Breast epithelium (tissue), 4 donors: ENCODE data around the gene NMT2. TPM values are rescaled to one million over a fixed set of nuclear protein-coding genes. Genes with fewer than 3 reads are reported as not detected.

ENCODE experiments used
- DNase-seq, 2 donors: peaks; one replicate each; pipeline ENCODE4 v3.0.0-alpha.2; 2019; ENCODE audit warnings: low spot score in 2 of 2
- H3K27ac ChIP-seq, 2 donors: fragments of 200-600 bp; sonication (generic) in 1 of 2; one replicate each; pipeline ENCODE4 v1.5.1; 2016 to 2019; ENCODE audit warnings: mild to moderate bottlenecking in 1 of 2
- H3K27me3 ChIP-seq, 2 donors: fragments of 200-600 bp; sonication (generic) in 1 of 2; one replicate each; pipeline versions ENCODE4 v1.5.1 to v1.6.0; 2017 to 2019; ENCODE audit warnings: control low read depth in 1 of 2, mild to moderate bottlenecking in 1 of 2
- H3K36me3 ChIP-seq: fragments of 200-600 bp; one replicate; pipeline ENCODE4 v1.5.1; 2019
- H3K4me1 ChIP-seq, 2 donors: fragments of 200-600 bp; sonication (generic); one replicate each; pipeline ENCODE4 v1.5.1; 2016 to 2019; ENCODE audit warnings: control low read depth in 1 of 2
- H3K4me3 ChIP-seq, 3 donors: fragments of 200-600 bp; sonication (generic); 1 replicate in 2 of 3; 2 replicates in 1 of 3; pipeline ENCODE4 v1.5.1; 2016 to 2019; ENCODE audit warnings: mild to moderate bottlenecking in 3 of 3, moderate library complexity in 2 of 3
- H3K9me3 ChIP-seq, 2 donors: fragments of 200-600 bp; sonication (generic) in 1 of 2; one replicate each; pipeline ENCODE4 v1.5.1; 2016 to 2019; ENCODE audit warnings: control low read depth in 1 of 2
- CTCF ChIP-seq, 3 donors: fragments of 450-650 bp; IDR thresholded peaks; one replicate each; pipeline ENCODE4 v1.5.1; 2016 to 2017; ENCODE audit warnings: antibody characterized with exemption in 3 of 3, mild to moderate bottlenecking in 3 of 3, moderate library complexity in 3 of 3
- POLR2A ChIP-seq: fragments of 450-650 bp; IDR thresholded peaks from one replicate; pipeline ENCODE4 v1.6.1; 2016; ENCODE audit warnings: antibody characterized with exemption, mild to moderate bottlenecking, moderate library complexity
- POLR2AphosphoS5 ChIP-seq, 3 donors: sonication (generic); formaldehyde crosslinking; IDR thresholded peaks; one replicate each; pipeline ENCODE4 v1.6.1; 2017; ENCODE audit warnings: antibody characterized with exemption in 3 of 3
- intact Hi-C: fragments of 100-400 bp; cut with DNase I; formaldehyde crosslinking; loops from one replicate; pipeline ENCODE4 v1.15.1; 2023; ENCODE audit warnings: low total_unique reads
- total RNA-seq, 3 donors: library from RNA; depleted of rRNA; stranded (reverse); fragments of >200 nt; gene quantifications; one replicate each; pipeline ENCODE4 v1.1.0, GENCODE V29; 2016

The NMT2 gene
- total RNA-seq, 3 donors from 2014 or later: 18.4 to 48.3 (median 32.4) TPM

DNA sequence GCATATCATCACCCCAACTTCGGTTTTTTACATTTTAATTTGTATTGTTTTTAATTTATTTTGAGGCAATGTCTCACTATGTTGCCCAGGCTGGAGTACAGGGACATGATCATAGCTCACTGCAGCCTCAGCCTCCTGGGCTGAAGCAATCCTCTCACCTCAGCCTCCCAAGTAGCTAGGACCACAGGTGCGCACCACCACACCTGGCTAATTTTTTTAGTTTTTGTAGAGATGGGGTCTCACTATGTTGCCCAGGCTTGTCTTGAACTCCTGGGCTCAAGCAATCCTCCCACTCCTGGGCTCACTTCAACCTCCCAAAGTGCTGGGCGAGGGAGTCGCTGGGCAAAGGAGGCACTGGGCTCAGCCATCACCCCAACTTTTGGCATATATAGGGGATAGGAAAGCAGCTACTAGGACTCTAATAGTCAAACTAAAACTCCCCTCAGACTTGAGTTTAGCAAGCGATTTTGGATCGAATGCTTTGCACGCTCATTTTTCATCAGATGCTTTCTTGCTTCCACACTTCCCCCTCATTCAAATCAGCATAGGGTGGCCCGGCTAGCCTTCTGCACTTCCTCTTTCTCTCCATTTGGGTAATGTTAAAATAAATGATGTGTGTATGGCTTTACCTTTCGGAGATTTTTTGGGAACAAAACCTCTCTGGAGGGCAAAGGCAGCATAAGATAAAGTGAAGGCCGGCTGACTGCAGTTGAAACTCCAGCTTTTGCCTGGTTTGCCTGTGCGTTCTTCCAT, 20.8 kb upstream of the NMT2 start:
- Histone ChIP-seq H3K9me3 (no peaks in the 10 kb centered on the region), H3K36me3 (no peaks in the 10 kb centered on the region), H3K4me1 (no peaks in the 10 kb centered on the region), H3K4me3 (no peak overlapping the region), H3K27me3 (no peaks in the 10 kb centered on the region), H3K27ac (no peak overlapping the region)
- TF ChIP-seq CTCF (IDR thresholded peaks at IDR 0.05) (no peak), POLR2A (no peak)
- DNase-seq: no peak
- intact Hi-C loops: no loop called here

GRCh38 chr10:15188603-15189002, 20.1 kb upstream of the NMT2 start:
- intact Hi-C loops: no loop called here
- no peak for DNase-seq
- no peaks in the 10 kb centered on the region for H3K27me3 ChIP-seq
- H3K4me1 ChIP-seq: no peaks in the 10 kb centered on the region
- no peak for TF ChIP-seq POLR2AphosphoS5 (IDR thresholded peaks at IDR 0.05)
- no peak for TF ChIP-seq POLR2A
- TF ChIP-seq CTCF (IDR thresholded peaks at IDR 0.05): no peak
- no peaks in the 10 kb centered on the region for H3K36me3 ChIP-seq
- no peak overlapping the region for H3K4me3 ChIP-seq
- no peak overlapping the region for H3K27ac ChIP-seq
- no peaks in the 10 kb centered on the region for H3K9me3 ChIP-seq

DNA sequence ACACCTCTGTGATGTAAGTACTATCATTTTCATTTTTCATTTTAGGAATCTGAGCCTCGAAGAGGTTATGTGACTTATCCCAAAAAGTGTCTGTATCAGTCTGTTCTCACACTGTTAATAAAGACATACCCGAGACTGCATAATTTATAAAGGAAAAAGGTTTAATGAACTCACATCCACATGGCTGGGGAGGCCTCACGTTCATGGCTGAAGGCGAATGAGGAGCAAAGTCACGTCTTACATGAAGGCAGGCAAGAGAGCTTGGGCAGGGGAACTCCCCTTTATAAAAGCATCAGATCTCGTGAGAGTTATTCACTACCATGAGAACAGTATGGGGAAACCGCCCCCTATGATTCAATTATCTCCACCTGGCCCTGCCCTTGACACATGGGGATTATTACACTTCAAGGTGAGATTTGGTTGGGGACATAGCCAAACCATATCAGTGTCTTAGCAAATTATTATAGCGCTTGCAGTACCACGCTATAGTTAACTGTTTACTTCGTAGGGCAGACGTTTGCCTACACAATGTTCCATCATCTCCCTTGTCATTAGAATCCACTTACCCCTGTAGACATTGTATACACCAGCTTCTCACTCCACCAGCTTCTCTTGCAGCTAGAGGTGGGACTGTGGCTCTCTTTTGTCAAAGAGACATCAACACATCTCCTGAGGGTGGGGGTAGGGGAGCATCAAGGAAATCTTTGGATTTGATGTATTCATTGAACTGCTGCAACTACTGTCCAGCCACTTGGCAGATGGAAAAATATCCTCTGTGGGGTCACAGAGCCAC, 15.4 kb upstream of the NMT2 start:
- intact Hi-C loops: no loop called here
- no peak for DNase-seq
- Histone ChIP-seq H3K4me3 (no peak overlapping the region), H3K27me3 (no peaks in the 10 kb centered on the region), H3K36me3 (no peaks in the 10 kb centered on the region), H3K27ac (no peak overlapping the region), H3K4me1 (no peaks in the 10 kb centered on the region), H3K9me3 (no peaks in the 10 kb centered on the region)
- no peak for TF ChIP-seq POLR2AphosphoS5 (IDR thresholded peaks at IDR 0.05)
- TF ChIP-seq CTCF (IDR thresholded peaks at IDR 0.05): no peak
- no peak for TF ChIP-seq POLR2A

DNA sequence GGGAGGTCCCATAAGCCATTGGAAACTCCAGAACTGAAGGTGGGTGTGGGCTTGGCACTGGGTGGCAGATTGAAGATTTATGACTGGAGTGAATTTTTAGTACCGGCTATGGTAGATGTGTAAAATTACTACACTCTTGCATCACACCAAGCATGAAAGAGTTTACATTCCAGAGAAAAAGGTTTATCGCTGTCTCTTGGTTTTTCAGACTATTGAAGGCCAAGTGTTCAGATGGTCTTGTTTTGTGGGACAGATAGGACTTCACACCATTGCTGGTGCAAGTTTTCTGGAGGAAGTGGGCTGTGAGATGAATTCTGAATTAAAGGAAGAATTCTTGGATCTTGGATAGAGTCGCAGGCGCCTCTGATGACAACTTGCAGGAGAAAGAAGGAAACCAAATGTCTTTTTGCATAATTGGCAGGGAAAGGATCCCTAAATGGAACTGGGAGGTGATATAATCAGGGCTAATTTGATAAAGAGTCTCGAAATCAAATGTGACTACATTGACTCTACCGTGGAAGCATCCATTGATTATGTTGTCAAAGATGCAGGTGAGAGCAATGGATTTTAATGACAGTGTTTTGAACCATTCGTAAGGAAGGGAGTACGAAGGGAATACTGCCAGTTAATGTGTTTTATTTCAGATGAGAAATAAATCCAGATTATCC, 14.2 kb upstream of the NMT2 start:
- Histone ChIP-seq H3K36me3 (no peaks in the 10 kb centered on the region), H3K4me1 (no peaks in the 10 kb centered on the region), H3K27ac (no peak overlapping the region), H3K27me3 (no peaks in the 10 kb centered on the region), H3K9me3 (no peaks in the 10 kb centered on the region), H3K4me3 (no peak overlapping the region)
- intact Hi-C loops: no loop called here
- TF ChIP-seq CTCF (IDR thresholded peaks at IDR 0.05) (no peak), POLR2A (no peak), POLR2AphosphoS5 (IDR thresholded peaks at IDR 0.05) (no peak)
- DNase-seq: no peak
